NOMO-1 treated with dmso at 0.1 percent for 144 hours (cell line): Measurements from ENCODE around the gene NUP43.
"Not testable (repeated sequence)": the region's sequence is repeated elsewhere in the genome, so short reads cannot be mapped to it uniquely, and the experiment has no call there.

Experiments
- DNase-seq: peaks from one replicate; lab custom pipeline; 2025; ENCODE audit not compliant: unreplicated experiment; lab: John Stamatoyannopoulos, UW

NUP43 gene

GRCh38 chr6:149746147-149746946 lies at the start of gene NUP43:
TSS of gene NUP43 (minus strand) at chr6:149746529. CDS start at chr6:149746495, 34 bp downstream.
- DNase-seq, result peak; percentile 92

- no peak for DNase-seq
Measured at GRCh38 chr6:149783551-149783950, 37.2 kb upstream of the NUP43 start.

GRCh38 chr6:149782337-149782736 lies 36.0 kb upstream of the NUP43 start:
- DNase-seq, result no peak

GRCh38 chr6:149781715-149782114 lies 35.4 kb upstream of the NUP43 start:
- DNase-seq, result no peak

GRCh38 chr6:149779644-149779963 lies 33.3 kb upstream of the NUP43 start:
- no peak for DNase-seq

GRCh38 chr6:149777624-149778023 lies 31.3 kb upstream of the NUP43 start:
- DNase-seq, result no peak

GRCh38 chr6:149771925-149772324 lies 25.6 kb upstream of the NUP43 start:
- DNase-seq, result no peak

- no peak for DNase-seq
Measured at GRCh38 chr6:149771185-149771584, 24.9 kb upstream of the NUP43 start.

GRCh38 chr6:149769676-149770075 lies 23.3 kb upstream of the NUP43 start:
- DNase-seq, result no peak

- DNase-seq, result no peak
Measured at GRCh38 chr6:149766156-149766769, 19.9 kb upstream of the NUP43 start.

- no peak for DNase-seq
Measured at GRCh38 chr6:149763866-149764265, 17.5 kb upstream of the NUP43 start.

- DNase-seq, result peak; percentile 77
Measured at GRCh38 chr6:149761438-149761837, 15.1 kb upstream of the NUP43 start.

GRCh38 chr6:149756261-149756636 lies 9.9 kb upstream of the NUP43 start:
- no peak for DNase-seq

- DNase-seq, result no peak
Measured at GRCh38 chr6:149755300-149756260, 9.3 kb upstream of the NUP43 start.

- no peak for DNase-seq
Measured at GRCh38 chr6:149754548-149754947, 8.2 kb upstream of the NUP43 start.

GRCh38 chr6:149753374-149753637 lies 7.0 kb upstream of the NUP43 start:
- DNase-seq, result not testable (repeated sequence)

GRCh38 chr6:149752600-149753373 lies 6.5 kb upstream of the NUP43 start:
- DNase-seq, result peak; percentile 58

- DNase-seq, result not testable (repeated sequence)
Measured at GRCh38 chr6:149751920-149752319, 5.6 kb upstream of the NUP43 start.

- no peak for DNase-seq
Measured at GRCh38 chr6:149751239-149751638, 4.9 kb upstream of the NUP43 start.

GRCh38 chr6:149750136-149750609 lies 3.8 kb upstream of the NUP43 start:
- peak; percentile 34 for DNase-seq

GRCh38 chr6:149749594-149750135 lies 3.3 kb upstream of the NUP43 start, which contains the start of gene PCMT1:
TSS of gene PCMT1 (plus strand) at chr6:149749741. CDS start at chr6:149749902, 161 bp downstream.
- peak; percentile 87 for DNase-seq
